Activated CD4-positive, alpha-beta T cell treated with anti-CD3 and anti-CD28 coated beads, Interleukin-2, amount 10 ng/mL, durations not matched to agents 24 days and 14 days (primary cell): Measurements from ENCODE around the gene ZNRF2. TPM values are rescaled to one million over a fixed set of nuclear protein-coding genes. Genes with fewer than 3 reads are reported as not detected.
A peak's percentile ranks its signal among the peaks of the same experiment; 100 is the strongest.
"Not testable (repeated sequence)": the region's sequence is repeated elsewhere in the genome, so short reads cannot be mapped to it uniquely, and the experiment has no call there.

ENCODE experiments used
- DNase-seq: peaks from one replicate; pipeline ENCODE4 v3.0.0; 2022
- H3K27ac Mint-ChIP-seq: one replicate; pipeline ENCODE4 v1.8.0; 2022; ENCODE audit warnings: mild to moderate bottlenecking, mixed read lengths
- H3K27me3 Mint-ChIP-seq: one replicate; pipeline ENCODE4 v1.8.0; 2022; ENCODE audit warnings: mixed read lengths
- H3K36me3 Mint-ChIP-seq: one replicate; pipeline ENCODE4 v1.8.0; 2022; ENCODE audit warnings: low read depth, mild to moderate bottlenecking, mixed read lengths
- H3K4me1 Mint-ChIP-seq: one replicate; pipeline ENCODE4 v1.8.0; 2021; ENCODE audit warnings: mixed read lengths
- H3K4me3 Mint-ChIP-seq: one replicate; pipeline ENCODE4 v1.8.0; 2022; ENCODE audit warnings: mild to moderate bottlenecking, moderate library complexity, mixed read lengths
- H3K9me3 Mint-ChIP-seq: one replicate; pipeline ENCODE4 v1.8.0; 2021; ENCODE audit warnings: mixed read lengths
- intact Hi-C: fragments of 100-400 bp; cut with micrococcal nuclease; formaldehyde crosslinking; loops from one replicate; pipeline ENCODE4 v1.15.1; 2023
- total RNA-seq: library from RNA; stranded (reverse); gene quantifications from 2 replicates; pipeline ENCODE4 v1.2.3, GENCODE V29; 2022

ZNRF2 gene
- total RNA-seq, 1 donor from 2014 or later: 8.8 TPM

DNA sequence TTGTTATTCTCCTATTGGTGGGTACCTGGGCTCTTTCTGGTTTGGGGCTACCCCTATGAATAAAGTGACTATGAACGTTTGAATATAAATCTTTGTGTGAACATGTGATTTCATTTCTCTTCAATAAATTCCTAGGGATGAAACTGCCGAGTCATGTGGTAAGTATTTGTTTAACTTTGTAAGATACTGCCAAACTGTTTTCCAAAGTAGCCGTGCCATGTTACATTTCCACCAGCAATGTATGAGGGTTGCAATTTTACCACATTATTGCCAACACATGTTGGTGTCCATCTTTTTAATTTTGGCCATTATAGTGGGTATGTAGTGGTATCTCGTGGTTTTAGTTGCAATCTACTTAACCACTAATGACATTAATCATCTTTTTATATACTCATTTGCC is 94.7 kb downstream of the ZNRF2 start:
- no peak for DNase-seq
- intact Hi-C loops: no loop called here
- H3K36me3 Mint-ChIP-seq: peaks cover 3% of the 10 kb centered on the region
- H3K4me1 Mint-ChIP-seq: no peaks in the 10 kb centered on the region
- H3K9me3 Mint-ChIP-seq: peaks cover 13% of the 10 kb centered on the region
- H3K27ac Mint-ChIP-seq: no peak overlapping the region
- peaks cover 2% of the 10 kb centered on the region for H3K27me3 Mint-ChIP-seq
- no peak overlapping the region for H3K4me3 Mint-ChIP-seq

- peaks cover 2% of the 10 kb centered on the region for H3K27me3 Mint-ChIP-seq
- no peak for DNase-seq
- H3K4me1 Mint-ChIP-seq: no peaks in the 10 kb centered on the region
- no peak overlapping the region for H3K27ac Mint-ChIP-seq
- intact Hi-C loops: no loop called here
- H3K9me3 Mint-ChIP-seq: peaks cover 16% of the 10 kb centered on the region
- peaks cover 3% of the 10 kb centered on the region for H3K36me3 Mint-ChIP-seq
- no peak overlapping the region for H3K4me3 Mint-ChIP-seq
These were observed 95.3 kb downstream of the ZNRF2 start for GRCh38 chr7:30379741-30380140.

DNA sequence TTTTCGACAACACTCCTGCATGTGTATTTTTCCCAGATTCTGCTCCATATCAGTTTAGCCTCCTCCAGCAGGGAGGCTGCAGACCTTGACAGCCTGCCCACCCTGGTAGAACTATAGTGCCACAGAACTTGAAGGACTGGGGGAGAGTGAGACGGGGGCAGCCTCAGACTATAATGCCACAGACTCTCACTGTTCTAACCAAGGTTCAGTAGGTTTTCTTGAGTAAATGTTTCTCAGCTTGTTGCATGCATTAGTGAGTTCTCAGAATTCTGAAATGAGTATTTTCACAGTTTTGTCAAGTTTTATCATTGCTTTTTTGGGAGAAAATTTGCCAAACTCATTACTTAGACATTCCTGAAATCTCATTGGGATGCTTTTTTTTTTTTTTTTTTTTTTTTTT is 95.9 kb downstream of the ZNRF2 start:
- H3K9me3 Mint-ChIP-seq: peaks cover 16% of the 10 kb centered on the region
- peaks cover 3% of the 10 kb centered on the region for H3K36me3 Mint-ChIP-seq
- no peaks in the 10 kb centered on the region for H3K4me1 Mint-ChIP-seq
- no peak overlapping the region for H3K4me3 Mint-ChIP-seq
- H3K27me3 Mint-ChIP-seq: peaks cover 2% of the 10 kb centered on the region
- intact Hi-C loops: no loop called here
- no peak overlapping the region for H3K27ac Mint-ChIP-seq
- DNase-seq: no peak

DNA sequence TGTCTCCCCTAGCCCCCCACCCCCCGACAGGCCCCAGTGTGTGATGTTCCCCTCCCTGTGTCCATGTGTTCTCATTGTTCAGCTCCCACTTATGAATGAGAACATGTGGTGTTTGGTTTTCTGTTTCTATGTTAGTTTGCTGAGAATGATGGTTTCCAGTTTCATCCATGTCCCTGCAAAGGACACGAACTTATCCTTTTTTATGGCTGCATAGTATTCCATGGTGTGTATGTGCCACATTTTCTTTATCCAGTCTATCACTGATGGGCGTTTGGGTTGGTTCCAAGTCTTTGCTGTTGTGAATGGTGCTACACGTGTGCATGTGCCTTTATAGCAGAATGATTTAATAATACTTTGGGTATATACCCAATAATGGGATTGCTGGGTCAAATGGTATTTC is 96.4 kb downstream of the ZNRF2 start:
- H3K27me3 Mint-ChIP-seq, DNase-seq, intact Hi-C loops, H3K4me3 Mint-ChIP-seq, H3K27ac Mint-ChIP-seq, H3K36me3 Mint-ChIP-seq, H3K4me1 Mint-ChIP-seq: not testable (repeated sequence)
- H3K9me3 Mint-ChIP-seq: peaks cover 16% of the 10 kb centered on the region

DNA sequence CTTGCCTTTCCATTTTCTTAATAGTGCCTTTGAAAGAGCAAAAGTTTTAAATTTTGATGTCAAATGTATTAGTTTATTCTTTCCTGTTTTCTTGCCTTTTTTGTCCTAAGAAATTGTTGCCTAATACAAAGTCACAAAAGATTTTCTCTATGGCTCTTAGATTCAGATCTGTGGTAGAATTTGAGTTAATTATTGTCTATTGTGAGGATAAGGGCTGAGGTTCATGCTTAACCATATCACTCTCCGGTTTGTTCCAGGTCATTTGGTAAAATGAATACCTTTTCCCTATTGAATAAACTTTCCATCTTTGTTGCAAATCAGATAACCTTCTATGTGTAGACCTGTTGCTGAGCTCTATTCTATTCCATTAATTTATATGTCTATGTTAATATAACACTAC is 98.2 kb downstream of the ZNRF2 start:
- intact Hi-C loops: no loop called here
- Mint-ChIP-seq H3K9me3 (peaks cover 16% of the 10 kb centered on the region), H3K4me1 (no peaks in the 10 kb centered on the region), H3K36me3 (peaks cover 3% of the 10 kb centered on the region), H3K27ac (no peak overlapping the region), H3K27me3 (peaks cover 2% of the 10 kb centered on the region), H3K4me3 (no peak overlapping the region)
- no peak for DNase-seq

DNA sequence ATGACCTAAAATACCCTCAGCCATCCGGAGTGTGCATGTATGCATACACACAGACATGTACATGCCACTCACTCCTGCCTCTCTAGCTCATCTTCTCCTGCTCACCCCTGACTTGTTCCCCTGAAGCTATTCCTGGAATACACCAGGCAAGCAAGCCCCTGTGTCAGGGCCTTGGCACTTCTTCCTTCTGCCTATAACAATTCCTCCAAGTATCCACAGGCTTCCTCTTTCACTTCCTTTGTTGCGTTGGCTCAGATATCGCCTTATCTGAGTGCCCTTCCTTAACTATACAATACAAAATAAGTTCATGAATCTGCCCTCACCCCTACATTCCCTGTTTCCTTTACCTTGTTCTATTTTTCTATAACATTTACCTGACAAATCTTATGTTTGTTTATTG is 105.4 kb downstream of the ZNRF2 start:
- H3K27me3 Mint-ChIP-seq: no peaks in the 10 kb centered on the region
- no peaks in the 10 kb centered on the region for H3K9me3 Mint-ChIP-seq
- DNase-seq: no peak
- H3K4me1 Mint-ChIP-seq: no peaks in the 10 kb centered on the region
- peaks cover 2% of the 10 kb centered on the region for H3K36me3 Mint-ChIP-seq
- no peak overlapping the region for H3K4me3 Mint-ChIP-seq
- H3K27ac Mint-ChIP-seq: no peak overlapping the region
- intact Hi-C loops: no loop called here

DNA sequence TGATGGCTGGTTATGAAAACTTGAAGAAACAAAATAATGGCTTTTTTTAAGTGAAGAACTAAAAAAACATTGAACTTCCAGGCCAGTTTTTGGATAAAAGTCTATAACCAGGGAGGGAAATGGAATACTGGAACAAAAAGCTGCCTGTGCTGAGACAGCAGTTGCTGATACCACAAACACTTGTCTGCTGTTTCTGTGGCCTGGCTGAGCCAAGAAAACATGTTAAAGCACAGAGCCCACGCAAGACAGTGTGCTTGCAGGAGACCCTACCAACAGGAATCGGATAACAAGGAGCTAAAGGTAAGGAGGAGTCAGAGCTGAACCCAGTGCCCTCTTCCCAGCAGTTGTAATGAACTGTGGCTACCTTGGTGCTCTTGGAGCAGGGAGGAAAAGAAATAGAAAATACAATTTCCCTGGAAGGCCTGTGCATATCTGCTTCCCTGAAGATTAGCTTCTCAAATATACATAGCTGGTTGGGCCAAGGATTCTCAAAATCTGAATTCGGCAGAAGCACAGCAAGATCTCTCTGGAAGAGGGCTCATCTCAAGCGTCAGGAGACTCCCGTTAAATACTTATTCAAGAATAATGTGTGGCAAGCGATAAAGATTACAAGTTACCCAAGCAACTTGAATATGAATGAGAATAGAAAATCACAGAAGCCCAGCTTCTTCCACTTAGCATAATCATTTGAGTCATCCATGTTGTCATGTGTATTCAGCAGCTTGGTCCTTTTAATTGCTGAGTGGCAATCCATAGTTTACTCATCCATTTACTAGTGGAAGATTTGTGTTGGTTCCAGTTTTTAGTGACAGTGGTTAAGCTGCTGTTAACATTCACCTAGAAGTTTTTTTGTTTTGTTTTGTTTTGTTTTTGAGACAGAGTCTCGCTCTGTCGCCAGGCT is 106.6 kb downstream of the ZNRF2 start:
- peaks cover 2% of the 10 kb centered on the region for H3K36me3 Mint-ChIP-seq
- no peaks in the 10 kb centered on the region for H3K9me3 Mint-ChIP-seq
- no peaks in the 10 kb centered on the region for H3K4me1 Mint-ChIP-seq
- no peak for DNase-seq
- H3K27ac Mint-ChIP-seq: no peak overlapping the region
- H3K27me3 Mint-ChIP-seq: no peaks in the 10 kb centered on the region
- H3K4me3 Mint-ChIP-seq: no peak overlapping the region
- intact Hi-C loops: no loop called here

GRCh38 chr7:30391806-30392205 is 107.4 kb downstream of the ZNRF2 start:
- Mint-ChIP-seq H3K27ac (no peak overlapping the region), H3K27me3 (no peaks in the 10 kb centered on the region), H3K36me3 (peaks cover 2% of the 10 kb centered on the region), H3K9me3 (no peaks in the 10 kb centered on the region), H3K4me1 (no peaks in the 10 kb centered on the region), H3K4me3 (no peak overlapping the region)
- intact Hi-C loops: no loop called here
- no peak for DNase-seq

- intact Hi-C loops: no loop called here
- no peaks in the 10 kb centered on the region for H3K4me1 Mint-ChIP-seq
- peaks cover 2% of the 10 kb centered on the region for H3K36me3 Mint-ChIP-seq
- peak; percentile 34 for DNase-seq
- no peak overlapping the region for H3K27ac Mint-ChIP-seq
- H3K9me3 Mint-ChIP-seq: no peaks in the 10 kb centered on the region
- no peak overlapping the region for H3K4me3 Mint-ChIP-seq
- peaks cover 6% of the 10 kb centered on the region for H3K27me3 Mint-ChIP-seq
These were observed 111.3 kb downstream of the ZNRF2 start for GRCh38 chr7:30395676-30396075.

- intact Hi-C loops: no loop called here
- H3K4me1 Mint-ChIP-seq: peaks cover 2% of the 10 kb centered on the region
- peaks cover 6% of the 10 kb centered on the region for H3K27me3 Mint-ChIP-seq
- no peaks in the 10 kb centered on the region for H3K9me3 Mint-ChIP-seq
- peaks cover 2% of the 10 kb centered on the region for H3K36me3 Mint-ChIP-seq
- H3K27ac Mint-ChIP-seq: no peak overlapping the region
- H3K4me3 Mint-ChIP-seq: no peak overlapping the region
- no peak for DNase-seq
These were observed 112.0 kb downstream of the ZNRF2 start for GRCh38 chr7:30396389-30396788.

DNA sequence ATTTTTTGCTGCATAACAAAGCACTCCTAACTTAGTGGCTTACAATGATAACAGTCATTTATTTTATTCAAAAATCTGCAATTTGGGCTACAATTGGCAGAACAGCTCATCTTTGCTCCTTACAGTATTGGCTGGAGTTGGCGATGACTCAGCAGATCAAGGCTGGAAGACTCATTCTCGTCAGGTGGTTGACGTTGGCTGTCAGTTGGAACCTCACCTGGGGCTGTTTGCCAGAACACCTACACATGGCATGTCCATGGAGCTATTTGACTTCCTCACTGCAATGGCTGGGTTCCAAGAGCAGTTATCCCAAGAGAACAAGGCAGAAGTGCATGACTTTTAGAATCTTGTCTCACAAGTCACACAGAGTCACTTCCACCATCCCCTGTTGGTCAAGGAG is 119.1 kb downstream of the ZNRF2 start:
- Mint-ChIP-seq H3K27me3 (peaks cover 5% of the 10 kb centered on the region), H3K4me3 (no peak overlapping the region), H3K9me3 (no peaks in the 10 kb centered on the region), H3K36me3 (no peaks in the 10 kb centered on the region), H3K4me1 (peaks cover 7% of the 10 kb centered on the region), H3K27ac (no peak overlapping the region)
- intact Hi-C loops: no loop called here
- DNase-seq: no peak

DNA sequence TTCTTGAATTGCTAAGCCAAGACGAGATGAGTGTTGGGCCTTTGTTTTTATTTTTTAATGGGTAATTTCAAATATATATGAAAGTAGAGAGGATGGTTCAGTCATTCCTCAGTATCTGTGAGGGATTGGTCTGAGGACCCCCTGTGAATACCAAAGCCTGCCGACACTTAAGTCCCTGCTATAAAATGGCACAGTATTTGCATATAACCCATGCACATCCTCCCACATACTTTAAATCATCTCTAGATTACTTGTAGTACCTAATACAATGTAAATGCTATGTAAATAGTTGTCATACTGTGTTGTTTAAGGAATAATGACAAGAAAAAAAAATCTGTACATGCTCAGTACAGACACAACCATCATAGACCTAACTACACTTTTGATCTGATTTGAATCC is 120.8 kb downstream of the ZNRF2 start:
- Mint-ChIP-seq H3K36me3 (no peaks in the 10 kb centered on the region), H3K27me3 (no peaks in the 10 kb centered on the region), H3K27ac (no peak overlapping the region), H3K9me3 (no peaks in the 10 kb centered on the region), H3K4me1 (peaks cover 7% of the 10 kb centered on the region), H3K4me3 (no peak overlapping the region)
- DNase-seq: no peak
- intact Hi-C loops: no loop called here

DNA sequence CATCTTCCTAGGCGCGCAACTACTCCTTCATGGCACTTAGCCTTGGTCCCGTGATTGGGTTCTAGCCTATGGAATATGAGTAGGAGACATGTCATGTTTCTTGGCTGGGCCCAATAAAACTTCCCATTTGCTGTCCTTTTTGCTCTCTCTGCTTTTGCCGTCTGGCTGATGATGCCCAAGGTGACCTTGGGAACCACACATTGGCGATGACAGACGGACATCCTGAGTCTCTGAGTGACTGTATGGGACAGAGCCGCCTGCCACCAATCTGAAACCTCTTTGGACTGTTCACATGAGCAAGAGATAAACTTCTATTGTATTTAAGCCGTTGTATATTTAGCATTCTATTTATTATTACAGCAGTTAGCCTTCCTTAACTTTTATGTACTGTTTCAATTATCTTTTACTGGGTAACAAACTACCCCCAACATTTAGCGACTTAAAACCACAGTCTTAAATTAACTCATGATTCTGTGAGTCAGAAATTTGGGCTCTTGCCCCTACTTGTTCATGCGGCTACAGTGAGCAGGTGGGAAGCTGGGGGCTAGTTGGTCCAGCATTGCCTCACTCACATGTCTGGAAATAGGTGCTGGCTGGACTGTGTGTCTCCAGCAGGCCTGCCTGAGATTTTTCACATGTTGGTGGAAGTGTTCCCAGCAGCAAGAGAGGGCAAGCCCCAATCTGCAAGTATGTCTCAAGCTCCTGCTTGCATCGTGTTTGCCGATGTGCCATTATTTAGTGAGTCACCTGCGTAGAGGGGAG is 122.4 kb downstream of the ZNRF2 start:
- Mint-ChIP-seq H3K36me3 (no peaks in the 10 kb centered on the region), H3K4me3 (no peak overlapping the region), H3K4me1 (peaks cover under 1% of the 10 kb centered on the region), H3K27ac (no peak overlapping the region), H3K9me3 (no peaks in the 10 kb centered on the region), H3K27me3 (no peaks in the 10 kb centered on the region)
- DNase-seq: no peak
- intact Hi-C loops: no loop called here

DNA sequence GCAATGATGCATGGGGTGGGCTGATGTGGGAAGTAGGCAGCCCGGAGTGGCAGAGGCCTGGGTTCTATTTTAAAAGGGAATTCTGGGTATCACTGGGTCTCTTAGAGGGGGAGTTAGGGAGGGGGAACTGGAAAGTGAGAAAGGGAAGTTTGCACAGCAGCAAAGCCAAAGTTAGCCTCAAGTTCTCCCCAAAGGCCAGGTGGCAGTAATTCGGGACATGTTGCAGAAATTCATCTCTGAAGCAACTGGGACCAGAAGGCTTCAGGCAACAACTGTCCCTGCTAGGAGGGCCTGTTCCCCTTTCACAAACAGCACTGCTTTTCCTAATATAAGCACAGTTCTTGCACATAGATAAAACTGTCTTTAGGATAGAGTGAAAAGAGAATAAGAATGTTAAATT is 126.8 kb downstream of the ZNRF2 start:
- Mint-ChIP-seq H3K27ac (no peak overlapping the region), H3K36me3 (no peaks in the 10 kb centered on the region), H3K27me3 (no peaks in the 10 kb centered on the region), H3K4me1 (no peaks in the 10 kb centered on the region), H3K9me3 (peaks cover 3% of the 10 kb centered on the region), H3K4me3 (no peak overlapping the region)
- peak; percentile 31 for DNase-seq
- intact Hi-C loops: no loop called here
